HUES48 (cell line): ENCODE data around the gene FAM25C.
"Not testable (repeated sequence)": the region's sequence is repeated elsewhere in the genome, so short reads cannot be mapped to it uniquely, and the experiment has no call there.

Experiments
- H3K27ac ChIP-seq: one replicate; pipeline ENCODE4 v1.7.0; 2013; ENCODE audit warnings: low read depth, low read length, inconsistent platforms
- H3K27me3 ChIP-seq: 2 replicates; pipeline ENCODE4 v1.6.1; 2013; ENCODE audit warnings: mild to moderate bottlenecking, low read length; ENCODE audit not compliant: control insufficient read depth, insufficient read depth
- H3K36me3 ChIP-seq: 2 replicates; pipeline ENCODE4 v1.6.1; 2013; ENCODE audit warnings: low read length; ENCODE audit not compliant: control insufficient read depth, insufficient read depth
- H3K4me1 ChIP-seq: 2 replicates; pipeline ENCODE4 v1.6.1; 2013; ENCODE audit warnings: mild to moderate bottlenecking, low read length; ENCODE audit not compliant: control insufficient read depth, insufficient read depth
- H3K4me3 ChIP-seq: 2 replicates; pipeline ENCODE4 v1.5.1; 2013; ENCODE audit warnings: mild to moderate bottlenecking, low read depth, low read length
- H3K9ac ChIP-seq: 2 replicates; pipeline ENCODE4 v1.6.1; 2013; ENCODE audit warnings: mild to moderate bottlenecking, low read depth, low read length, moderate library complexity
- H3K9me3 ChIP-seq: 2 replicates; pipeline ENCODE4 v1.6.1; 2013; ENCODE audit warnings: low read length; ENCODE audit not compliant: control insufficient read depth, insufficient read depth

The FAM25C gene

GRCh38 chr10:47986413-47987230 lies 13.0 kb downstream of the FAM25C start:
- not testable (repeated sequence) for H3K36me3 ChIP-seq, H3K9ac ChIP-seq, H3K4me1 ChIP-seq, H3K27ac ChIP-seq, H3K4me3 ChIP-seq, H3K9me3 ChIP-seq, H3K27me3 ChIP-seq

- not testable (repeated sequence) for H3K27ac ChIP-seq, H3K27me3 ChIP-seq, H3K4me1 ChIP-seq, H3K9ac ChIP-seq, H3K9me3 ChIP-seq, H3K36me3 ChIP-seq, H3K4me3 ChIP-seq
Measured at GRCh38 chr10:47975409-47975808, 24.2 kb downstream of the FAM25C start.

GRCh38 chr10:47973131-47973530 lies 26.5 kb downstream of the FAM25C start:
- not testable (repeated sequence) for H3K27ac ChIP-seq, H3K27me3 ChIP-seq, H3K36me3 ChIP-seq, H3K4me1 ChIP-seq, H3K9me3 ChIP-seq, H3K9ac ChIP-seq, H3K4me3 ChIP-seq

- H3K9me3 ChIP-seq, H3K27me3 ChIP-seq, H3K27ac ChIP-seq, H3K36me3 ChIP-seq, H3K4me1 ChIP-seq, H3K4me3 ChIP-seq, H3K9ac ChIP-seq: not testable (repeated sequence)
Measured at GRCh38 chr10:47972077-47972476, 27.5 kb downstream of the FAM25C start.

- H3K4me1 ChIP-seq, H3K27ac ChIP-seq, H3K27me3 ChIP-seq, H3K4me3 ChIP-seq, H3K9ac ChIP-seq, H3K36me3 ChIP-seq, H3K9me3 ChIP-seq: not testable (repeated sequence)
Measured at GRCh38 chr10:47971598-47971997, 28.0 kb downstream of the FAM25C start.

- H3K36me3 ChIP-seq, H3K9me3 ChIP-seq, H3K4me1 ChIP-seq, H3K9ac ChIP-seq, H3K27me3 ChIP-seq, H3K4me3 ChIP-seq, H3K27ac ChIP-seq: not testable (repeated sequence)
Measured at GRCh38 chr10:47970047-47970446, 29.5 kb downstream of the FAM25C start.

- H3K4me1 ChIP-seq, H3K9ac ChIP-seq, H3K4me3 ChIP-seq, H3K27me3 ChIP-seq, H3K36me3 ChIP-seq, H3K9me3 ChIP-seq, H3K27ac ChIP-seq: not testable (repeated sequence)
Measured at GRCh38 chr10:47968988-47969387, 30.6 kb downstream of the FAM25C start.

- H3K4me3 ChIP-seq, H3K27me3 ChIP-seq, H3K4me1 ChIP-seq, H3K36me3 ChIP-seq, H3K9ac ChIP-seq, H3K9me3 ChIP-seq, H3K27ac ChIP-seq: not testable (repeated sequence)
Measured at GRCh38 chr10:47964280-47965063, 35.1 kb downstream of the FAM25C start.

- H3K36me3 ChIP-seq, H3K9ac ChIP-seq, H3K27me3 ChIP-seq, H3K4me1 ChIP-seq, H3K9me3 ChIP-seq, H3K27ac ChIP-seq, H3K4me3 ChIP-seq: not testable (repeated sequence)
Measured at GRCh38 chr10:47962785-47963184, 36.8 kb downstream of the FAM25C start.

- H3K4me1 ChIP-seq, H3K9ac ChIP-seq, H3K36me3 ChIP-seq, H3K9me3 ChIP-seq, H3K4me3 ChIP-seq, H3K27ac ChIP-seq, H3K27me3 ChIP-seq: not testable (repeated sequence)
Measured at GRCh38 chr10:47960699-47961098, 38.9 kb downstream of the FAM25C start.

GRCh38 chr10:47959677-47960076 lies 39.9 kb downstream of the FAM25C start:
- H3K9me3 ChIP-seq, H3K4me1 ChIP-seq, H3K9ac ChIP-seq, H3K36me3 ChIP-seq, H3K27ac ChIP-seq, H3K27me3 ChIP-seq, H3K4me3 ChIP-seq: not testable (repeated sequence)
